ENCODE measurements around the gene SHISA2. TPM values are rescaled to one million over a fixed set of nuclear protein-coding genes. Genes with fewer than 3 reads are reported as not detected.

SHISA2 gene
- total RNA-seq, 4 donors from 2014 or later = 2.8 to 19.3 (median 3.2) TPM

GRCh38 chr13:26026211-26026610 lies 25.6 kb downstream of the SHISA2 start:
- in situ Hi-C loops (cut with MboI; ENCODE audit: low sequenced_read_pairs in 4 of 4) (no loop called here), intact Hi-C loops (cut with DNase I; ENCODE audit: low total_unique reads) (no loop called here)
- DNase-seq (no peak), ATAC-seq (no peak)
- Histone ChIP-seq H3K27me3 (no peaks in the 10 kb centered on the region), H3K36me3 (no peaks in the 10 kb centered on the region), H3K4me1 (peaks cover 19 to 20% of the 10 kb centered on the region in 2 donors), H3K4me3 (no peak overlapping the region), H3K27ac (no peak overlapping the region), H3K9me3 (no peaks in the 10 kb centered on the region)
- TF ChIP-seq CTCF (IDR thresholded peaks at IDR 0.05 in 4 of 5, conservative IDR thresholded peaks at IDR 0.05 in 1 of 5) (no peak), POLR2A (IDR thresholded peaks at IDR 0.05) (no peak)

GRCh38 chr13:26025771-26026170 lies 26.0 kb downstream of the SHISA2 start:
- H3K4me3 ChIP-seq = no peak overlapping the region
- H3K9me3 ChIP-seq = no peaks in the 10 kb centered on the region
- H3K4me1 ChIP-seq = peaks cover 24% of the 10 kb centered on the region in 2 donors
- in situ Hi-C loops (cut with MboI; ENCODE audit: low sequenced_read_pairs in 4 of 4) = no loop called here
- no peaks in the 10 kb centered on the region for H3K36me3 ChIP-seq
- TF ChIP-seq POLR2A (IDR thresholded peaks at IDR 0.05) = no peak
- no peak for TF ChIP-seq CTCF (IDR thresholded peaks at IDR 0.05 in 4 of 5, conservative IDR thresholded peaks at IDR 0.05 in 1 of 5)
- no peaks in the 10 kb centered on the region for H3K27me3 ChIP-seq
- ATAC-seq (no peak), DNase-seq (no peak)
- no peak overlapping the region for H3K27ac ChIP-seq
- intact Hi-C loops (cut with DNase I; ENCODE audit: low total_unique reads) = no loop called here

- intact Hi-C loops (cut with DNase I; ENCODE audit: low total_unique reads) = no loop called here
- no peak for ATAC-seq
- no peak overlapping the region for H3K4me3 ChIP-seq
Observed at GRCh38 chr13:26025196-26025595, 26.6 kb downstream of the SHISA2 start.

GRCh38 chr13:26024558-26024957 lies 27.3 kb downstream of the SHISA2 start:
- DNase-seq = no peak
- in situ Hi-C loops (cut with MboI; ENCODE audit: low sequenced_read_pairs in 4 of 4) = no loop called here

More at GRCh38 chr13:26025196-26025595, 26.6 kb downstream of the SHISA2 start:
- Histone ChIP-seq H3K27me3 (no peaks in the 10 kb centered on the region), H3K4me1 (peaks cover 29% of the 10 kb centered on the region in 2 donors), H3K36me3 (no peaks in the 10 kb centered on the region), H3K9me3 (no peaks in the 10 kb centered on the region), H3K27ac (no peak overlapping the region)
- TF ChIP-seq POLR2A (IDR thresholded peaks at IDR 0.05) (no peak), CTCF (IDR thresholded peaks at IDR 0.05 in 4 of 5, conservative IDR thresholded peaks at IDR 0.05 in 1 of 5) (no peak)
- no peak for DNase-seq
- in situ Hi-C loops (cut with MboI; ENCODE audit: low sequenced_read_pairs in 4 of 4) = no loop called here

More at GRCh38 chr13:26024558-26024957, 27.3 kb downstream of the SHISA2 start:
- H3K27me3 ChIP-seq = no peaks in the 10 kb centered on the region
- TF ChIP-seq CTCF (IDR thresholded peaks at IDR 0.05 in 4 of 5, conservative IDR thresholded peaks at IDR 0.05 in 1 of 5) (no peak), POLR2A (IDR thresholded peaks at IDR 0.05) (no peak)
- H3K9me3 ChIP-seq = no peaks in the 10 kb centered on the region
- no peaks in the 10 kb centered on the region for H3K36me3 ChIP-seq
- H3K4me1 ChIP-seq = peaks cover 29 to 35% of the 10 kb centered on the region in 2 donors
- H3K27ac ChIP-seq = no peak overlapping the region
- intact Hi-C loops (cut with DNase I; ENCODE audit: low total_unique reads) = no loop called here
- ATAC-seq = no peak
- no peak overlapping the region for H3K4me3 ChIP-seq

All from gastrocnemius medialis (tissue), 4 donors.